ENCODE results near the gene GDF10.

GDF10 gene

DNA sequence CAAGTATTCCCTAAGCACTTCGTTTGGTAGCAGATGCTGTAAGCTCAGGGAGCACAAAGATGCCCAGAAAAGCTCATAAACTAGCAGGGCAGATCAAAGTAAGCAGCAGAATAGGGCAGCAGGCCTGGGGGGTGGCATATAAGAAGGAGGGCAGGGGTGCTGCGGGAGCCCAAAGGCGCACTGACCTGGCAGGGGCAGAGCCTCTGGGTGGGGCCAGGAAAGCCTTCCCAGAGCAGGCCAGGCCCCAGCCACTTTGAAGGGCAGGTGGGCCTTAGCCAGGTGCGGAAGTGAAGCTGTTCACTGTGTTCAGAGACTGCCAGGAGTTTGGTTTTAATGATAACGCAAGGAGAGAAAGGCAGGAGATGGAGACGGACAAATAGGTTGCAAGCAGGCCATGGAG lies 3.9 kb downstream of the GDF10 start:
- TF ChIP-seq, protein P1, sequence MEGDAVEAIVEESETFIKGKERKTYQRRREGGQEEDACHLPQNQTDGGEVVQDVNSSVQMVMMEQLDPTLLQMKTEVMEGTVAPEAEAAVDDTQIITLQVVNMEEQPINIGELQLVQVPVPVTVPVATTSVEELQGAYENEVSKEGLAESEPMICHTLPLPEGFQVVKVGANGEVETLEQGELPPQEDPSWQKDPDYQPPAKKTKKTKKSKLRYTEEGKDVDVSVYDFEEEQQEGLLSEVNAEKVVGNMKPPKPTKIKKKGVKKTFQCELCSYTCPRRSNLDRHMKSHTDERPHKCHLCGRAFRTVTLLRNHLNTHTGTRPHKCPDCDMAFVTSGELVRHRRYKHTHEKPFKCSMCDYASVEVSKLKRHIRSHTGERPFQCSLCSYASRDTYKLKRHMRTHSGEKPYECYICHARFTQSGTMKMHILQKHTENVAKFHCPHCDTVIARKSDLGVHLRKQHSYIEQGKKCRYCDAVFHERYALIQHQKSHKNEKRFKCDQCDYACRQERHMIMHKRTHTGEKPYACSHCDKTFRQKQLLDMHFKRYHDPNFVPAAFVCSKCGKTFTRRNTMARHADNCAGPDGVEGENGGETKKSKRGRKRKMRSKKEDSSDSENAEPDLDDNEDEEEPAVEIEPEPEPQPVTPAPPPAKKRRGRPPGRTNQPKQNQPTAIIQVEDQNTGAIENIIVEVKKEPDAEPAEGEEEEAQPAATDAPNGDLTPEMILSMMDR (IDR thresholded peaks at IDR 0.05): no peak

DNA sequence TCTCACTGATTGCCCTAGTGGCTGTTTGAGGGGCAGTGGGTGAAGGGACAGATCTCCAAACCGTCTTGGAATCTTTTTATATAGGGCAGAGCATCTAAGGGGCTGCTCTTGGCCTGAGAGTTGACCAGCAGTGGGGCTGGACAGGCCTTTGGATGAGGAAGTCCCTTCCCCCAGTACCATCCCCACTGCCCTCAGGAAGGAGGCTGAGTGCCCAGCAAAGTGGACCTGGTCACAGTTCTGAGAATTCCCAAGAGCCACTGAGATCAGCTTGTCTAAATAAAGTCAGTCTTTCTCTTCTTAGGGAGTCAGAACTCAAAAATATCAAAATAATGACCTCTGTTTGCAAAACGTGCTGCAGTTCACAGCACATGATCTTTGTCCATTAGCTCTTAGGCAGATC lies 5.6 kb downstream of the GDF10 start:
- TF ChIP-seq, protein P1 (IDR thresholded peaks at IDR 0.05): no peak

- TF ChIP-seq, protein P1 (IDR thresholded peaks at IDR 0.05): no peak
Measured at GRCh38 chr10:47306387-47307210, 6.6 kb downstream of the GDF10 start.

GRCh38 chr10:47307381-47307780 lies 7.4 kb downstream of the GDF10 start:
- TF ChIP-seq, protein P1 (IDR thresholded peaks at IDR 0.05): no peak

DNA sequence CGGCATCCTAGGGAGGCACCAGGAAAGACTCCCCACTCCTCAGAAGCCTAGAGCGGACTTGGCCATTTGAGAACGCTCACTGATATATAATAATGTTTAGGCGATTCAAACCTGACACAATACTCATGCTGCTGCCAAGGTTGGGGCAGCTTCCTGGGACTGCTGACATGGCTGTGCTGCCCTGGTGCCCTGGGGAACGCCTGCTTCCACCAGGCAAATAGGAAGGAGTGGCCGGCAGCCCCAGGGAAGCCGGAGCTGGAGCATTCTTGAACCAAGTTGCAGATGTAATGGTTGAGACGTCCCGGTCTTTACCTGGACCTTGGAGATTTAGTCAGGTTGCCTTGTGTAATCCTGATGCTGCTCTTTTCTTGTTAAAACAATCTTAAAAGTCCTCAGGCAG lies 8.8 kb downstream of the GDF10 start:
- TF ChIP-seq, protein P1 (IDR thresholded peaks at IDR 0.05): no peak

GRCh38 chr10:47309408-47310089 lies 9.6 kb downstream of the GDF10 start:
- TF ChIP-seq, protein P1 (IDR thresholded peaks at IDR 0.05): peak; percentile 38; the same call in 1 of the 2 replicates

DNA sequence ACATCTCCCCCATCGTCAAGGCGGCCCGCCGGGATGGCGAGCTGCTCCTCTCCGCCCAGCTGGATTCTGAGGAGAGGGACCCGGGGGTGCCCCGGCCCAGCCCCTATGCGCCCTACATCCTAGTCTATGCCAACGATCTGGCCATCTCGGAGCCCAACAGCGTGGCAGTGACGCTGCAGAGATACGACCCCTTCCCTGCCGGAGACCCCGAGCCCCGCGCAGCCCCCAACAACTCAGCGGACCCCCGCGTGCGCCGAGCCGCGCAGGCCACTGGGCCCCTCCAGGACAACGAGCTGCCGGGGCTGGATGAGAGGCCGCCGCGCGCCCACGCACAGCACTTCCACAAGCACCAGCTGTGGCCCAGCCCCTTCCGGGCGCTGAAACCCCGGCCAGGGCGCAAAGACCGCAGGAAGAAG lies 10.1 kb downstream of the GDF10 start:
- TF ChIP-seq, protein P1 (IDR thresholded peaks at IDR 0.05): no peak

Data from LNCAP (cell line).